Prostate gland (tissue), 2 donors: ENCODE measurements around the gene LURAP1L. TPM values are rescaled to one million over a fixed set of nuclear protein-coding genes. Genes with fewer than 3 reads are reported as not detected.

Experiments
- DNase-seq: peaks from one replicate; pipeline ENCODE4 v3.0.0-alpha.2; 2019; ENCODE audit warnings: low spot score
- H3K27ac ChIP-seq, 2 donors: fragments of 200-600 bp; sonication (generic); 2 replicates each; pipeline ENCODE4 v1.5.1; 2017 to 2019
- H3K27me3 ChIP-seq: fragments of 200-600 bp; sonication (generic); replicated peaks from 2 replicates; pipeline ENCODE4 v1.5.1; 2019; ENCODE audit not compliant: insufficient read depth
- H3K36me3 ChIP-seq, 2 donors: fragments of 200-600 bp; sonication (generic); 1 replicate in 1 of 2; 2 replicates in 1 of 2; pipeline versions ENCODE4 v1.5.1 to v1.8.1; 2017 to 2019
- H3K4me1 ChIP-seq: fragments of 200-600 bp; sonication (generic); replicated peaks from 2 replicates; pipeline ENCODE4 v1.5.1; 2019
- H3K4me3 ChIP-seq, 2 donors: fragments of 200-600 bp; sonication (generic); 2 replicates each; pipeline ENCODE4 v1.5.1; 2017 to 2019
- H3K9me3 ChIP-seq: fragments of 200-600 bp; sonication (generic); 2 replicates; pipeline ENCODE4 v1.5.1; 2017
- POLR2A ChIP-seq: fragments of 450-650 bp; IDR thresholded peaks from one replicate; pipeline ENCODE4 v1.6.1; 2016; ENCODE audit warnings: antibody characterized with exemption, mild to moderate bottlenecking
- POLR2AphosphoS5 ChIP-seq: sonication (generic); formaldehyde crosslinking; IDR thresholded peaks from one replicate; pipeline ENCODE4 v1.6.1; 2017; ENCODE audit warnings: antibody characterized with exemption
- WGBS: methylation state at CpG from one replicate; pipeline ENCODE4 v1.1.5; 2018; 5-methylcytosine and 5-hydroxymethylcytosine counted together
- intact Hi-C: fragments of 100-400 bp; cut with DNase I; formaldehyde crosslinking; loops from one replicate; pipeline ENCODE4 v1.14.2; 2022
- total RNA-seq, 2 donors: library from RNA; depleted of rRNA; stranded (reverse); fragments of >200 nt; gene quantifications; one replicate each; pipeline ENCODE4 v1.1.0, GENCODE V29; 2016
- TF ChIP-seq, protein P1 (sequence below), 4 experiments: fragments of 200-600 bp in 2 of 4; fragments of 450-650 bp in 2 of 4; sonication (generic) in 2 of 4; IDR thresholded peaks; 1 replicate in 3 of 4; 2 replicates in 1 of 4; pipeline ENCODE4 v1.5.1; 2016 to 2019; ENCODE audit warnings: antibody characterized with exemption in 4 of 4, mild to moderate bottlenecking in 2 of 4, moderate library complexity in 2 of 4

Gene LURAP1L
- total RNA-seq, 2 donors from 2014 or later, result 2.7 to 8.8 TPM

DNA sequence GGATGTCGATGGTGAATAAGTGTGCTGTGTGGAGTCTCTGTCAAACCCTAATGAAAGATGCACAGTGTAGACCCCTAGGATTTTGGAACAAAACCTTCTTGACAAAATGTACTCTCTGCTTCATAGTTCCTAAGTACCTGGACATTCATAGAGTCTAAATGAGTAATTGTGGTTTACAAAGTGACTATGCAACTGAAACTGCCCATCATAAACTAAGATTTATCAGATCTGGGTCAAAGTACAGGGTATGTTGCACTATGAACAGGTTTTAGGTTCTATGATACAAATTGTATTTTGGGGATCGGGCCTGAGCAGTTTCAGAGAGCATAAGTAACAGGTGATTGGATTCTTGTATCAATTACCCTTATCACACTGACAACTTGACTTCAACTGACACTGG, 79.4 kb downstream of the LURAP1L start:
- H3K4me3 ChIP-seq, result no peak overlapping the region
- no peak for DNase-seq
- intact Hi-C loops, result no loop called here
- H3K9me3 ChIP-seq, result no peaks in the 10 kb centered on the region
- no peaks in the 10 kb centered on the region for H3K27me3 ChIP-seq
- no peaks in the 10 kb centered on the region for H3K36me3 ChIP-seq
- H3K4me1 ChIP-seq, result no peaks in the 10 kb centered on the region
- TF ChIP-seq POLR2A (no peak), POLR2AphosphoS5 (no peak)
- TF ChIP-seq, protein P1, sequence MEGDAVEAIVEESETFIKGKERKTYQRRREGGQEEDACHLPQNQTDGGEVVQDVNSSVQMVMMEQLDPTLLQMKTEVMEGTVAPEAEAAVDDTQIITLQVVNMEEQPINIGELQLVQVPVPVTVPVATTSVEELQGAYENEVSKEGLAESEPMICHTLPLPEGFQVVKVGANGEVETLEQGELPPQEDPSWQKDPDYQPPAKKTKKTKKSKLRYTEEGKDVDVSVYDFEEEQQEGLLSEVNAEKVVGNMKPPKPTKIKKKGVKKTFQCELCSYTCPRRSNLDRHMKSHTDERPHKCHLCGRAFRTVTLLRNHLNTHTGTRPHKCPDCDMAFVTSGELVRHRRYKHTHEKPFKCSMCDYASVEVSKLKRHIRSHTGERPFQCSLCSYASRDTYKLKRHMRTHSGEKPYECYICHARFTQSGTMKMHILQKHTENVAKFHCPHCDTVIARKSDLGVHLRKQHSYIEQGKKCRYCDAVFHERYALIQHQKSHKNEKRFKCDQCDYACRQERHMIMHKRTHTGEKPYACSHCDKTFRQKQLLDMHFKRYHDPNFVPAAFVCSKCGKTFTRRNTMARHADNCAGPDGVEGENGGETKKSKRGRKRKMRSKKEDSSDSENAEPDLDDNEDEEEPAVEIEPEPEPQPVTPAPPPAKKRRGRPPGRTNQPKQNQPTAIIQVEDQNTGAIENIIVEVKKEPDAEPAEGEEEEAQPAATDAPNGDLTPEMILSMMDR (IDR thresholded peaks at IDR 0.05), result no peak
- 88% methylated on average over 2 of the region's 2 CpGs for WGBS
- H3K27ac ChIP-seq, result no peak overlapping the region

DNA sequence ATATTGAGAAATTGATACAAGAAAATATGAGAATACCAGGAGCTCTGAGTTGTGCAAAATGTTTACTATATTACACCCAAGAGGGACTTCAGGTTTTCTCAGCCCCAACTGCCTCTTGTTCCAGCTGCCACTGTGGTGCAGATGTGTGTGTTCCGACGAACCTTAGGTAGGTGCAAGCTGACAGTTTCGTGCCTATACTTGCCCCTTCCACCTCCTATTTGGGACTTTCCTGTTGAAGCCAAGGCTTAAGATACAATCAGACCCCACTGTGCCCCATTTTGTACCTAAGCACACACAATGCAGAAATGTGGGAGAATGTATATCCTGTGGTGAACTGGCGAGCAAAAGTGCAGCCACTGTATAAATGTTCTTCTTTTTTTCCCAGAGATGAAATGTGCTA, 80.2 kb downstream of the LURAP1L start:
- no peaks in the 10 kb centered on the region for H3K36me3 ChIP-seq
- TF ChIP-seq POLR2A, result no peak
- TF ChIP-seq, protein P1 (IDR thresholded peaks at IDR 0.05), result no peak
- no peak for TF ChIP-seq POLR2AphosphoS5
- no peak overlapping the region for H3K4me3 ChIP-seq
- intact Hi-C loops, result no loop called here
- no peaks in the 10 kb centered on the region for H3K27me3 ChIP-seq
- no peaks in the 10 kb centered on the region for H3K4me1 ChIP-seq
- 66% methylated on average over 4 of the region's 4 CpGs for WGBS
- no peak overlapping the region for H3K27ac ChIP-seq
- H3K9me3 ChIP-seq, result no peaks in the 10 kb centered on the region
- DNase-seq, result no peak

DNA sequence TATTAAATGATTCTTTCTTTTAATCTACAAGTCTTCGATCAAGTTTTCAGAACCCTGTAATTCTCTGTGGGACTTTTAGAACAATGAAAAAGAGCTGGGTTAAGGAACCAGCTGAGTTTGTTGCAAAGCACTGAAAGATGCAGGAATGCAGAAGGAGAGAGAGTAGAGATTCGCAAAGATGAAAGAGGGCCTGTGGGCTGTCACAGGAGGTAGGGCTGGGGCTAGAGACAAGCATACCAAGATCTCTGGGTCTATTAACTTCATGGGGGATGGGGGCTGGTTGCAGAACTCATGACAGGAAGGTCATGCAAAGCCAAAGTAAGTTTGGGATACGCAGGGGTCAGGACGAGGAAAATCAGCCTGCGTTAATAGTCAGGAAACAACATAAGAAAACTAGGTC, 81.8 kb downstream of the LURAP1L start:
- Histone ChIP-seq H3K27me3 (no peaks in the 10 kb centered on the region), H3K9me3 (no peaks in the 10 kb centered on the region), H3K36me3 (no peaks in the 10 kb centered on the region), H3K4me1 (no peaks in the 10 kb centered on the region), H3K27ac (no peak overlapping the region), H3K4me3 (no peak overlapping the region)
- TF ChIP-seq, protein P1 (IDR thresholded peaks at IDR 0.05), result no peak
- TF ChIP-seq POLR2AphosphoS5 (no peak), POLR2A (no peak)
- intact Hi-C loops, result no loop called here
- 74% methylated on average over 5 of the region's 5 CpGs for WGBS
- DNase-seq, result no peak

DNA sequence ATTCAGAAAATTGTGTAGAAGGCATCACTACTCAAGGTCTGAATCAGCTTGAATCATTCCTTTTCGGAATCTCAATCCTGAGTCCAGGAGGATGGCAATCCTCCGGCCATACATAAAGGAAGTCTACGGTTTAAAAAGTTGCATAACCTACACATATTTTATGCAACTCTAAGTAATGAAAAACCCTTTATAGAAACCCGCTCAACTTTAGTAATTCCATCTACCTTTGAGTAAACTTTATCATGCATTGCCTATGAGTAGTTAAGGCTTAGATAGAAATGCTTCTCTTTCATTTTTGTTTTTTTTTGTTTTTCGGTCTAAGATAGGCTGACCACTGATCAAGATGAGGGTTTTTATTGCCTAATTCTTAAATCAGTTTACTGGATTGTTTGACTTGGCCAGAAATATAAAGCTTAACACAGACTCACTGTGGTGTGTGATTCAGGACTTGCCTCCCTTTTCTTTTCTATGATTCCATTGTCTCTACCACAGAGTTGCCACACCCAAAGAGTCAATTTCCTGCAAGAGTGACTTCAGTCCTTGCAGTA, 85.0 kb downstream of the LURAP1L start:
- H3K4me3 ChIP-seq, result no peak overlapping the region
- no peaks in the 10 kb centered on the region for H3K27me3 ChIP-seq
- WGBS, result 51% methylated on average over 5 of the region's 5 CpGs
- no peaks in the 10 kb centered on the region for H3K36me3 ChIP-seq
- TF ChIP-seq POLR2AphosphoS5, result peak; percentile 5
- TF ChIP-seq, protein P1 (IDR thresholded peaks at IDR 0.05), result no peak
- TF ChIP-seq POLR2A, result no peak
- no peak overlapping the region for H3K27ac ChIP-seq
- H3K9me3 ChIP-seq, result no peaks in the 10 kb centered on the region
- H3K4me1 ChIP-seq, result no peaks in the 10 kb centered on the region
- DNase-seq, result peak; percentile 12
- intact Hi-C loops, result no loop called here

DNA sequence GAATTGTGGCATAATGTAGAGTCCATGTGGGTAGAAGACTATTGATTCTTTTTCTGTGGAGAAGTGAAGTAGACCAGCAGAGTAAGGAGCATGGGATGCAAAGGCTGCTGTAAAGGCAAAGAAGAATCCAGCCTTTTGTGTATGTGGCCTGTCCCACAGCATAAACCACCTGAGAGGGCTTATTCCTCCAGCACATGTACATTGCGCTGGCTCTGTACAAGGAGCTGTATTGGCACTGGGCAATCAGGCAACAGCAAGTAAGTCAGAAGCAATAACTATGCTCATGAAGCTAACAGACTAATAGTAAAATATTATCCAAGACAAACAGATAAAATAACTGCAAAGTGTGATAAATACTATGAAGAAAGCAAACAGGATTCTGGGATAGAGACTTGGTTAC, 86.2 kb downstream of the LURAP1L start:
- WGBS, result 75% methylated on average over 1 of the region's 1 CpG
- Histone ChIP-seq H3K9me3 (no peaks in the 10 kb centered on the region), H3K4me3 (no peak overlapping the region), H3K27ac (no peak overlapping the region), H3K36me3 (no peaks in the 10 kb centered on the region), H3K4me1 (no peaks in the 10 kb centered on the region), H3K27me3 (no peaks in the 10 kb centered on the region)
- intact Hi-C loops, result no loop called here
- no peak for DNase-seq
- no peak for TF ChIP-seq POLR2A
- no peak for TF ChIP-seq POLR2AphosphoS5
- TF ChIP-seq, protein P1 (IDR thresholded peaks at IDR 0.05), result no peak
